HL-60 (cell line): ENCODE results near the gene PAFAH1B2.

Source experiments
- DNase-seq, 2 experiments: peaks; one replicate each; pipeline ENCODE4 v3.0.0-alpha.2; 2010 to 2020; ENCODE audit warnings: low read depth in 1 of 2, low spot score in 1 of 2
- H3K27ac ChIP-seq: fragments of 250-450 bp; sonication (Bioruptor Pico); replicated peaks from 2 replicates; pipeline ENCODE4 v1.5.1; 2020; ENCODE audit warnings: mild to moderate bottlenecking, moderate library complexity
- H3K27me3 ChIP-seq: fragments of 250-450 bp; sonication (Bioruptor Pico); 2 replicates; pipeline ENCODE4 v1.5.1; 2021; ENCODE audit warnings: mild to moderate bottlenecking, moderate library complexity; ENCODE audit not compliant: insufficient read depth, poor library complexity, severe bottlenecking
- H3K4me3 ChIP-seq: replicated peaks from 2 replicates; pipeline ENCODE4 v1.5.1; 2011; ENCODE audit warnings: mild to moderate bottlenecking, control low read depth, low read length; ENCODE audit not compliant: insufficient read depth
- GABPA ChIP-seq: IDR thresholded peaks from 2 replicates; pipeline ENCODE4 v1.6.1; 2012; ENCODE audit warnings: low read depth
- POLR2AphosphoS5 ChIP-seq: IDR thresholded peaks from 2 replicates; pipeline ENCODE4 v1.6.1; 2012; ENCODE audit warnings: low read depth
- SPI1 ChIP-seq: IDR thresholded peaks from 2 replicates; pipeline ENCODE4 v1.6.1; 2012; ENCODE audit warnings: low read depth, mild to moderate bottlenecking, borderline replicate concordance
- TF ChIP-seq, protein P1 (sequence below): IDR thresholded peaks from 2 replicates; pipeline ENCODE4 v1.6.1; 2012; ENCODE audit warnings: low read depth; ENCODE audit not compliant: insufficient replicate concordance
- TF ChIP-seq, protein P2 (sequence below): IDR thresholded peaks from one replicate; pipeline ENCODE4 v1.5.1; 2011; ENCODE audit warnings: low read length, control low read depth, inconsistent platforms; ENCODE audit not compliant: insufficient read depth

PAFAH1B2 gene

DNA sequence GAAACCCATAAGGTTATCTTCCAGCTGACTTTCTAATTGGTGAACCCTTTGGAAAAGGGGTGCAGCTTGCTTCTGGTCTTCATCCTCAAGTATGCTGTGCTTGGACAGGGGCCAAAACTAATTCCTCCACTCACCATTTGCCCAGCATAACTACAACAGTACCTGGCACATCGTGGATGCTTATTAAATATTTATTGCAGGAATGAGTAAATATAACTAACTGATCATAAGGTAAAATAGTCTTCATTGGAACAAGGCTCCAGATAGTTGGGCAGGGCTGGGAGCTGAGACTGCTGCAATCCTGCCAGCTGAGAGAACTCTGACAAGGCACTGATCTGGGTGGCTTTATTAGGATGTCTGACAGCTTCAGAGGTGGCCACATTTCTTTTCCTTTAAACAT lies 32.1 kb downstream of the PAFAH1B2 start:
- H3K27ac ChIP-seq, result no peak overlapping the region
- TF ChIP-seq, protein P1, sequence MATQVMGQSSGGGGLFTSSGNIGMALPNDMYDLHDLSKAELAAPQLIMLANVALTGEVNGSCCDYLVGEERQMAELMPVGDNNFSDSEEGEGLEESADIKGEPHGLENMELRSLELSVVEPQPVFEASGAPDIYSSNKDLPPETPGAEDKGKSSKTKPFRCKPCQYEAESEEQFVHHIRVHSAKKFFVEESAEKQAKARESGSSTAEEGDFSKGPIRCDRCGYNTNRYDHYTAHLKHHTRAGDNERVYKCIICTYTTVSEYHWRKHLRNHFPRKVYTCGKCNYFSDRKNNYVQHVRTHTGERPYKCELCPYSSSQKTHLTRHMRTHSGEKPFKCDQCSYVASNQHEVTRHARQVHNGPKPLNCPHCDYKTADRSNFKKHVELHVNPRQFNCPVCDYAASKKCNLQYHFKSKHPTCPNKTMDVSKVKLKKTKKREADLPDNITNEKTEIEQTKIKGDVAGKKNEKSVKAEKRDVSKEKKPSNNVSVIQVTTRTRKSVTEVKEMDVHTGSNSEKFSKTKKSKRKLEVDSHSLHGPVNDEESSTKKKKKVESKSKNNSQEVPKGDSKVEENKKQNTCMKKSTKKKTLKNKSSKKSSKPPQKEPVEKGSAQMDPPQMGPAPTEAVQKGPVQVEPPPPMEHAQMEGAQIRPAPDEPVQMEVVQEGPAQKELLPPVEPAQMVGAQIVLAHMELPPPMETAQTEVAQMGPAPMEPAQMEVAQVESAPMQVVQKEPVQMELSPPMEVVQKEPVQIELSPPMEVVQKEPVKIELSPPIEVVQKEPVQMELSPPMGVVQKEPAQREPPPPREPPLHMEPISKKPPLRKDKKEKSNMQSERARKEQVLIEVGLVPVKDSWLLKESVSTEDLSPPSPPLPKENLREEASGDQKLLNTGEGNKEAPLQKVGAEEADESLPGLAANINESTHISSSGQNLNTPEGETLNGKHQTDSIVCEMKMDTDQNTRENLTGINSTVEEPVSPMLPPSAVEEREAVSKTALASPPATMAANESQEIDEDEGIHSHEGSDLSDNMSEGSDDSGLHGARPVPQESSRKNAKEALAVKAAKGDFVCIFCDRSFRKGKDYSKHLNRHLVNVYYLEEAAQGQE, result no peak
- TF ChIP-seq SPI1, result no peak
- TF ChIP-seq GABPA, result no peak
- no peak overlapping the region for H3K4me3 ChIP-seq
- H3K27me3 ChIP-seq, result no peaks in the 10 kb centered on the region
- no peak for DNase-seq

DNA sequence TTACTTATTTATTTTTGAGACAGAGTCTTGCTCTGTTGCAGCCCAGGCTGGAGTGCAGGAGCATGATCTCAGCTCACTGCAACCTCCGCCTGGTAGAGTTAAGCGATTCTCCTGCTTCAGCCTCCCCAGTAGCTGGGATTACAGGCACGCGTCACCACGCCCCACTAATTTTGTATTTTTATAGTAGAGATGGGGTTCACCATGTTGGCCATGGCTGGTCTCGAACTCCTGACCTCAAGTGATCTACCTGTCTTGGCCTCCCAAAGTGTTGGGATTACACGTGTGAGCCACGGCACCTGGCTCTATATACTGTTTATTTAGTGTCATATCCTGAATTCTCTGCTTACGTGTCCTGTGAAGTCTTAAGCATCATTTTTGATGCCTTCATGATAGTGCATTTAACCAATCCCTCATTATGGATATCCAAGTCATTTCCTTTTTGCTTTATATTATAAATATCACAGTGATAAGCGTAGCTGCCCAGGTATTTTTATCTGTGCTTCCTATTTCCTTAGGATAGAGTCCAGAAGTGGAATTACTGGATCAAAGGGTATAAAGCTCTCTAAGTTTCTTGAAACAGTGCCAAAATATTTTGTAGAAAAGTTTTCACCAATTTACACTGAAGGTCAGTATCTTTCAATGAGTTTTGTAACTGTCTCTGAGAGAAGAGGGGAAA lies 33.6 kb downstream of the PAFAH1B2 start:
- no peak for DNase-seq
- Histone ChIP-seq H3K4me3 (peak overlapping the region; percentile 65; the same call in 1 of the 2 replicates), H3K27ac (peak overlapping the region; percentile 53; the same call in 1 of the 2 replicates), H3K27me3 (no peaks in the 10 kb centered on the region)
- TF ChIP-seq SPI1 (no peak), GABPA (no peak), POLR2AphosphoS5 (no peak)
- TF ChIP-seq, protein P1, result no peak
- TF ChIP-seq, protein P2, sequence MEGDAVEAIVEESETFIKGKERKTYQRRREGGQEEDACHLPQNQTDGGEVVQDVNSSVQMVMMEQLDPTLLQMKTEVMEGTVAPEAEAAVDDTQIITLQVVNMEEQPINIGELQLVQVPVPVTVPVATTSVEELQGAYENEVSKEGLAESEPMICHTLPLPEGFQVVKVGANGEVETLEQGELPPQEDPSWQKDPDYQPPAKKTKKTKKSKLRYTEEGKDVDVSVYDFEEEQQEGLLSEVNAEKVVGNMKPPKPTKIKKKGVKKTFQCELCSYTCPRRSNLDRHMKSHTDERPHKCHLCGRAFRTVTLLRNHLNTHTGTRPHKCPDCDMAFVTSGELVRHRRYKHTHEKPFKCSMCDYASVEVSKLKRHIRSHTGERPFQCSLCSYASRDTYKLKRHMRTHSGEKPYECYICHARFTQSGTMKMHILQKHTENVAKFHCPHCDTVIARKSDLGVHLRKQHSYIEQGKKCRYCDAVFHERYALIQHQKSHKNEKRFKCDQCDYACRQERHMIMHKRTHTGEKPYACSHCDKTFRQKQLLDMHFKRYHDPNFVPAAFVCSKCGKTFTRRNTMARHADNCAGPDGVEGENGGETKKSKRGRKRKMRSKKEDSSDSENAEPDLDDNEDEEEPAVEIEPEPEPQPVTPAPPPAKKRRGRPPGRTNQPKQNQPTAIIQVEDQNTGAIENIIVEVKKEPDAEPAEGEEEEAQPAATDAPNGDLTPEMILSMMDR, result no peak

DNA sequence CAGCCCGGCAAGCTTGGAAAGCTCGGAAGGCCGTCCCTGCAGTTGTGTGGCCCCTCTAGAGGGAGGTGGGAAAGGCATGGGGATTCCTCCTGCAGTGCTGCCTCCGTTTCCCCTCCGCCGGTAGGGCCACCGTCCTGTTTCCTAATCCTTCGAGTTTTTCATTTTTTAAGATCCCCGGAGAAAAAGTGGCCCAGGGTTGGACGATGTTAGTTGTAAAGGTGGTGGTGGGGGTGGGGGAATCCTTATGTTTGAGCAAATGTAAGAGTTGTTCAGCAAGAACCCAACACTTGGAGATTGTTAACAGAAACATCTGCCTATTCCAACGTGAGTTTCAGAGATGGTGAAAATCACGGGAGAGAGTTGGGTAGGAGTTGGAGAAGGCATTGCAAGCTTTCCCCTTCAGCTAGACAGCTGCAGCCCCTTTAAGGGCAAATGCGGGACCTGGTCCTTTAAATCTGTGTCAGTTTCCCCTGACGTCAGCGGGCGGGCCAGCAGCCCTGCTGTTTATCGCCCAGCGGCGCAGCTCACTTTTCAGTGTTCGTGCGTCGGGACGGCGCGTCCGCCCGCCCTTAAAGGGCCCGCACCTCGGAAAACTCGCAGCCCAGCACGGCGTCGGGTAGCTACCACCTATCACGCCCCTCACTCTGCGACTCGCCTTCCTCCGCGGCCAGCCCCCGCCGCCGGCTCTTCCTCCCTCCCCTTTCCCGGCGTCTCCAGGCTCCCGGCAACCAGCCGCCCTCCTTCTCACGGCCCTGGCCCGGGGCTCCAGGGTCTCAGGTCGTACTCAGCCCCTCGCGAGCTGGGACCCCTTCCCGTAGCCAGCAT lies 34.3 kb downstream of the PAFAH1B2 start, which contains the start of gene SIDT2:
Gene SIDT2, plus strand, starts transcription at position 534 of the 825 bp plus-strand sequence. CDS start 521 bp downstream, outside the sequence.
- peak; percentile 71 to 87 for DNase-seq
- TF ChIP-seq, protein P2, result no peak
- TF ChIP-seq POLR2AphosphoS5, result 0 out of 2 replicates have a peak, but pooled peaks have one; percentile 20
- no peak for TF ChIP-seq SPI1
- peak within 1 kb of the TSS; percentile 65 for H3K4me3 ChIP-seq
- peak within 1 kb of the TSS; percentile 53 for H3K27ac ChIP-seq
- H3K27me3 ChIP-seq, result no peaks in the 10 kb centered on the region
